ENCODE results near the gene EVI5L.

Gene EVI5L

DNA sequence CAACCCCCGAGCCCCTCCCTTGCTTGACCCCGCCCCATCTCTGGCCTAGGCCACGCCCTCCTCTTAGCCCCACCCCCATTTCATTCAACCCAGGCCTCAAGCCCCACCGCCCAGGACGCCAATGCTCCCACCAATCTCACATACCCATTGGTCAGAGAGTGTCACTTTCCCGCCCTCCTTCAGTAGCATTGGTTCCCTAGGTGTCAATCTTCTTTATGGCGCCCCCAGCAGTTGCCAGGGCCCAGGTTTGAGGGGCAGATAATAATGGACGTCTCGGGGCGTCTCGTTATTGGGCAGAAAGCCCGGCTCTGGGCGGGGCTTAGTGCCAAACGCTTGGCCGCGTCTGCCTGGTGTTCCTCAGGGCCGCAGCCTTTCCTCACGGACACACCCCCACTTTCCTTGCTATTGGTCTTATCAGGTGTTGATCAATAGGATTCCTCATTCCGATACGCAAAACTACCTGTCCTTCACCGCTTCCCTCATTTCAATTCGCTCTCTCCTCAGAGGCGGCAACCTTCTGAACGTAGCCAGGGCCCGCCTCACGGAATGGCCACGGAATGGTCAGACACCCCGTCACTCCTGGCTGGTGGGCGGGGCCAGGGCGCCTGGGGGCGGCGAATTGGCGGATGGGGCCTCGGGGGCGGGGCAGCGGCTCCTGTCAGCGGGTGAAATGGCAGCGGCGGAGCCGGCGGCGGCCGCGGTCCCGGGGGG, at the start of gene EVI5L:
EVI5L (plus strand) TSS at position 658 of the 711 bp plus-strand sequence. CDS start 16,325 bp downstream, outside the sequence.
- DNase-seq (ENCODE audit: low read depth): peak; percentile 100
- peak within 1 kb of the TSS; percentile 78 for H3K4me3 ChIP-seq (ENCODE audit: control insufficient read depth, low read depth, low read length)
- TF ChIP-seq, protein P1, sequence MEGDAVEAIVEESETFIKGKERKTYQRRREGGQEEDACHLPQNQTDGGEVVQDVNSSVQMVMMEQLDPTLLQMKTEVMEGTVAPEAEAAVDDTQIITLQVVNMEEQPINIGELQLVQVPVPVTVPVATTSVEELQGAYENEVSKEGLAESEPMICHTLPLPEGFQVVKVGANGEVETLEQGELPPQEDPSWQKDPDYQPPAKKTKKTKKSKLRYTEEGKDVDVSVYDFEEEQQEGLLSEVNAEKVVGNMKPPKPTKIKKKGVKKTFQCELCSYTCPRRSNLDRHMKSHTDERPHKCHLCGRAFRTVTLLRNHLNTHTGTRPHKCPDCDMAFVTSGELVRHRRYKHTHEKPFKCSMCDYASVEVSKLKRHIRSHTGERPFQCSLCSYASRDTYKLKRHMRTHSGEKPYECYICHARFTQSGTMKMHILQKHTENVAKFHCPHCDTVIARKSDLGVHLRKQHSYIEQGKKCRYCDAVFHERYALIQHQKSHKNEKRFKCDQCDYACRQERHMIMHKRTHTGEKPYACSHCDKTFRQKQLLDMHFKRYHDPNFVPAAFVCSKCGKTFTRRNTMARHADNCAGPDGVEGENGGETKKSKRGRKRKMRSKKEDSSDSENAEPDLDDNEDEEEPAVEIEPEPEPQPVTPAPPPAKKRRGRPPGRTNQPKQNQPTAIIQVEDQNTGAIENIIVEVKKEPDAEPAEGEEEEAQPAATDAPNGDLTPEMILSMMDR (IDR thresholded peaks at IDR 0.05; ENCODE audit: control insufficient read depth, insufficient read depth, low read depth, low read length, missing control alignments): no peak

DNA sequence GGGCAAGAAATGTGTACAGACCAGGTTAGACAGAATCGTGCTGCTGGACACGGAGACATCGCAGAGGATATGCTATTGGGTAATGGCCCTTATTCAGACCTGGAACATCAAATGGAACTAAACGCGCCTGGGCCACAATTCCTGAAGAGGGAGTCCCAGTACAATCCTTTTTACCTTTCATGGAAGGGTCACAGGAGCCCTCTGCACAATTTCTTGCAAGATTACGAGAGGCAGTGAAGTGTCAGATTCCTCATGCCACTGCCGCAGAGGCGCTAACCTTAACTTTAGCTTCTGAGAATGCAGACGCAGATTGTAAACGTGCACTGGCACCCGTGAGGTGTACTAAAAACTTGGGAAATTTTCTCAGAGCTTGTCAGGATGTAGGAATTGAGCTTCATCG, 48.9 kb upstream of the EVI5L start:
- TF ChIP-seq, protein P1 (IDR thresholded peaks at IDR 0.05; ENCODE audit: control insufficient read depth, insufficient read depth, low read depth, low read length, missing control alignments): no peak
- no peak for DNase-seq (ENCODE audit: low read depth)
- no peak overlapping the region for H3K4me3 ChIP-seq (ENCODE audit: control insufficient read depth, low read depth, low read length)

DNA sequence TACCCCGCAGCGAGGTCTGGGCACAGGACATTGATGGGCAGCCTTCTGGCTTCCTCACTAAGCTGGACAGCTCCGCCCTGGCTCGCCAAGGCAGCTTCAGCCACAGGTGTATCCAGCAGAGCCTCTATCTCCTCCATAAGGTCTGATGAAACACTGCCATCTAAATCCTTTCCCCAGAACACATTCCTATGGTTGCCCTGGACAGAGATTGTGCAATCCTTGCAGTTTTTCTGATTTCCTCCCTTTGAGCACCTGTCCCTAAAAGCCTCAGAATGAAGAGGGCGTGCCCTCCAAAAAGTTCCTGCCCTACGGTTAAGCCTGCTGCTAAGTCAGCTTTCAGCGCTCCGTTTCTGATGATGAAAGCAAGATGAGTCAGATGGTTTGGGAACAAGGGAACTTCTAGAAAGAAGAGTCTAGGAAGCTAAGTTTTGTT, 46.0 kb upstream of the EVI5L start:
- DNase-seq (ENCODE audit: low read depth): no peak
- no peak overlapping the region for H3K4me3 ChIP-seq (ENCODE audit: control insufficient read depth, low read depth, low read length)
- TF ChIP-seq, protein P1 (IDR thresholded peaks at IDR 0.05; ENCODE audit: control insufficient read depth, insufficient read depth, low read depth, low read length, missing control alignments): no peak

DNA sequence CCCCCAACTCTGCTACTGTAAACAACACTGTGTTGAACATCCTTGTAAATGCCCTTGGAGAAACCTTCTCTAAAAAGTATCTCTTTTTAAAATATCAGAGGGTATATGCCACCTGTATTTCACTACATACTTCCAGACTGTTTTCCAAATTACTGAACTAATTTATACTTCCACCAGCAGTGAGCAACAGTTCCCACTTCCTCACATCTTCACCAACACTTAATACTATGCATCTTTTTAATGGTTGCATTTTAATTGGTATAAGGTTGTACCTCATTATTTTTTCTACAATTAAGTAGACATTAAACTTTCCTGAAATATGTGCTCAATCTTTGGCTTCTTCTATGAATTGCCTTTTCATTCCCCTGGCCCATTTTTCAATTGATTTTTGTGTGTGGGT, 45.2 kb upstream of the EVI5L start:
- TF ChIP-seq, protein P1 (IDR thresholded peaks at IDR 0.05; ENCODE audit: control insufficient read depth, insufficient read depth, low read depth, low read length, missing control alignments): no peak
- H3K4me3 ChIP-seq (ENCODE audit: control insufficient read depth, low read depth, low read length): no peak overlapping the region
- DNase-seq (ENCODE audit: low read depth): no peak

DNA sequence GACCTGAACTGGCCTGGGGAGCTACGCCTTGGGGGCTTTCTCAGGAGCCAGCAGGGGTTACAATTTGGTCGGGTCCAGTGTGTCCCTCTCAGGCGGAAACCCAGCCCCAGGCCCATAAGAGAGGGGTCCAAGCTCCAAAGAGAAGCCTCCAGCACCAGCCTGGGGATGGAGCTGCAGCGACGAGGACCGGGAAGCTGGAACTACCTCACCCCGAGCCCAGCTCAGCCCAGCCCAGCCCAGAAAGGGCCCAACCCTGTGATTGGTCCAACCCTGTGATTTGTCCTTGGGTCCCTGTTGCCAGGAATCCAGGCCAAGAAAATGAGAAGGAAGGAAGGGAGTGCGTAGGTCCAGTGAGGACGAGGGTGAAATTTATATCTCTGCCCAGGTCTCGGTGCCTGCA, 42.9 kb upstream of the EVI5L start:
- no peak overlapping the region for H3K4me3 ChIP-seq (ENCODE audit: control insufficient read depth, low read depth, low read length)
- no peak for DNase-seq (ENCODE audit: low read depth)
- TF ChIP-seq, protein P1 (IDR thresholded peaks at IDR 0.05; ENCODE audit: control insufficient read depth, insufficient read depth, low read depth, low read length, missing control alignments): no peak

DNA sequence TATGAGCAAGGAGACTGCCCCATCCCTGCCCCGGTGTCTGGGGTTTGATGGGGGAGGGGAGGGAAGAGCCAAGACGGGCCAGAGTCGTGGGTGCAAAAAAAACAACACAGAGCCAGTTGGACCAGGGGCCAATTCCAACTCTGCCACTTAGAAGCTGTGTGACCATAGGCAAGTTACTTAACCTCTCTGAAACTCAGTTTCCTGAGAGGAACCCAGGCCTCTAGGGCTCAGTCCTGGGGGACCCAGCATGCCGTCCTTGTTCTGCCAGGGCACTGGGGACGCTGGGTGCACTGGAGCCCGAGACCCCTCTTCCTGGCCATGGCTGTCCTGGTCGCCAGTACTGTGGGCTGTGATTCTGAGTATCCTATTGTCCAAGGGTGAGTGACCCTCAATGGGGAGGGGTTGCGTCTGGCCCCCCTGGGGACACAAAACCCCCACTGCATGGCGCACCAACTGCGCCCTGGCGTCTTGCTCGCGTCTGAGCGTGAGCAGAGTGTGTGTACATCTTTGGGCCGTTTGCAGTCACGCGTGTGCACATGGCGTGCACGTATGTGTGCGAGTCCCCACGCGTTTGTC, 42.3 kb upstream of the EVI5L start:
- H3K4me3 ChIP-seq (ENCODE audit: control insufficient read depth, low read depth, low read length): no peak overlapping the region
- DNase-seq (ENCODE audit: low read depth): no peak
- TF ChIP-seq, protein P1 (IDR thresholded peaks at IDR 0.05; ENCODE audit: control insufficient read depth, insufficient read depth, low read depth, low read length, missing control alignments): no peak

Measured in AG09309 (cell line).